NCI-H2081 treated with DMSO at 0.1 percent for 48 hours (cell line): ENCODE results near the gene UBE2I.

Experiments
- DNase-seq: peaks from one replicate; lab custom pipeline; 2025; lab: John Stamatoyannopoulos, UW

UBE2I gene

GRCh38 chr16:1330931-1331711 lies 21.7 kb downstream of the UBE2I start:
- DNase-seq, result no peak

DNA sequence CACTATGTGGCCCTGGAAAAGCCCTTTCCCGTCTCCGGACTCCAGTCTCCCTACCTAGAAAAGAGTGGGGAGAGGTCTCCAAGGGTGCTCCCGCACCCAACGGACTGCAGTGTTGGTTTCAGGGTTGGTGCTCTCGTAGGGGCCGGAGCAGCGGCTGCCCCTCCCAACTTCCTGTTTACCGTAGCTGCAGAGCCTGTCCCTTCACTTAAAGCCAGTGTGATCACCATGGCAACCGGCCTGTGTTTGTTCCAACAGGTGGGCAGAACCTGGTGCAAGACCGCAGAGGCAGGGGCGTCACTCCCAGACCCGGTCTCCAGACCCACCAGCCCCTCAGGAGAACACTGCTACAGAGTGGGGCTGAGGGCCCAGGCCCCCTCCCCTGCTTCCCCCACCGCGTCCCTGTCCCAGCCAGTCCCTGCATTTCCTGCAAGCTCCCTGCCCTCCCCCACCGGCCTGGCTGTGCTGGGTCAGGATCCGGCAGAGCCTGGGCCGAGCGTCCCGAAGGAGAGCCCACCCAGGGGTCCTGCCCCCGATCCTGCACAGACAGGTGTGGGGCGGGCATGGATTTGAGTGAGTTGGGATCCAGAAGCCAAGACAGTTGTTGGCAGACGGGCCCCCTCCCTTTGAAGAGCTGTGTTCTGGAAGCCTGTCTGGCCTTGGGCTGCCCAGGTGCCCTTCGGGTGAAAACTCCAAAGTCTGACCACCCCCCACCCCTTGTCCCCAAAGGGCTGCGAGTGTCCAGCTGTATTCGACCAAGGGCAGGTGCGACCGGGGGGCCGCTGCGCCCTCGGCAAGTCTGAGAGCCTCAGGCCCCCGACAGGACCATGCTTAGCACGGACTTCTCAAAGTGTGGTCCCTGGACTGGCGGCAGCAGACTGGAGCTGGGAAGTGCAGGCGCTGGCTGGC lies 22.5 kb downstream of the UBE2I start:
- DNase-seq, result no peak

GRCh38 chr16:1332618-1333148 lies 23.2 kb downstream of the UBE2I start:
- DNase-seq, result no peak

DNA sequence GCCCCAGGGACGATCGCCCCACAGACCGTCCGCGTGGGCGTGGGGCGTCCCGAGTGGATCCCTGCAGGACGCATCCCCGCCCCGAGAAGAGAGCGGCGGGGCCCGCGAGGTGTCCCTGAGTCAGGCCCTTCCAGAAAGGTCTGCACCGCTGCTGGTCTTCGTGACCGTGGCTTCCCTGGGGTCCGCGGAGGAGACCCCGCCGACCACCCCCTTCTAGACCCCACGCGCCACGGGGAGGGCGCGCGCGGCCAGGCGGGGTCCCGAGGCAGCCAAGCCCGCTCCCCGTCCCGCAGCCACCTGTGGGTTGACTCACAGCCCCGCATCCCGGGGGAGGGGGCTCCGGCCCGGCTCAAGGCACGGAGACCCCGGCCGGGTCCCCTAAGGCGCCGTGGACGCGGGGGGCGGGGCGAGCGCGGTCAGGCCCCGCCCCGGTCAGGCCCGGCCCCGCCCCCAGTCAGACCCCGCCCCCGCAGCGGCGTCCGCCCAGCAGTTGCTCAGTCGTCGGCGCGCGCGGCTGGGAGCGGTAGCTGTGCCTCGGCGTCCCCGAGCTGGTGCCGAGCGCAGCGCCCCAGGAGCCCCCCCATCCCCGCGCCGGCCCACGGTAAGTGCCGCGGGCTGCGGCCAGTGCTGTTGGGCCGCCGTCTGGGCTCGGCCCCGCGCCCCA lies 23.8 kb downstream of the UBE2I start, which contains the start of gene BAIAP3:
Gene BAIAP3 (plus strand): TSS at position 497 of the 664 bp plus-strand sequence. CDS start 4,905 bp downstream, outside the sequence.
- no peak for DNase-seq

- no peak for DNase-seq
Observed at GRCh38 chr16:1333854-1334700, 24.6 kb downstream of the UBE2I start.

DNA sequence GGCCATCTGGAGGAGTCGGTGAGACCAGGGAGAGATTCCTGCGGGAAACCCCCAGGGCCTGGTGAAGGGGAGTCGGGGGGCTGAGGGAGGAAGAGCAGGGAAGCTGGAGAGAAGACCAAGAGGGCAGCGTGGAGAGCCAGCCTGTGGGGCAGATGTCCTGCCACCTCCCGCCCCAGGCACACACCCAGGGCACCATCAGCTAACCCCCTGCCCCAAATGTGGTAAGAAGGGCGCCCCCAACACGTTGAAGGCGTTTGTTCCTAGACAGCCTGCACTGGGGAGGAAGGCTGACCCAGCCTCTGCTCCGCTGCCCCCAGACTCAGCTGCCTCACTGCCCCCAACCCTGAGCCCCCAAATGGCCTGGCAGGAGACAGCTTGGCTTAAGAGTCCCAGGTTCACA lies 25.3 kb downstream of the UBE2I start:
- no peak for DNase-seq

DNA sequence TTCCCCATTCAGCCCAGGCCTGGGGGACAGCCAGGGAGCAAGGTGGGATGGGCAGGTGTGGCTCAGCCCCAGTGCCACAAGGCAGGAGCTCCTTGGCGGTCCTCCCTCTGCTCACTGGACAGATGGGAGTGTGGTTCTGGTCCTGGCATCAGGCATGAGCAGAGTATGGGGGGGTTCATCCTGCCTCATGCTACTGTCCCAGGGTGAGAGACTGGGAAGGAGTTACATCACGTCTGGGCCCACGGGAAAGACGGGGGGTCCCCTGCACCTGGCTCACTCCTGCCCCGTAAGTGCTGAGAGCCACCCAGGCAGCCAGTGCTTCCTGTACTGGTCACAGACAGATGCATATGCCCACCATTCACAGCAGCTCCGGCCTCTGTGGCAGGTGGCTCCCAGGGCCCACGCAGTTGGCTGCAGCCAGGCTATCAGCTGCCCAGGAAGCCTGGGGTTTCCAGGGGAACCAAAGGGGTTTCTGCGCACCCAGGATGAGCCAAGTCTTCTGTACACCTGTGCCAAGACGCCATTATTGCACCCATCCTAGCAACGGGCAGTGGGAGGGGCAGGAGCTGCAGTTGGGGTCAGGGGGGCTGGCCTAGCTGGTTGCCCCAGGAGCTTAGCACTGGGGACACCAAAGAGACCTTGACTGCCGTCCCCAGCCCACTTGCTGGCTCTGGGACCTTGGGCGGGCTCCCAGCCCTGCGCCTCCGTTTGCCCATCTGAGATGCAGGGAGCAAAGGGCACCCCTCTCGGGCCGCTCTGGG lies 26.0 kb downstream of the UBE2I start:
- DNase-seq, result no peak

- DNase-seq, result no peak
Observed at GRCh38 chr16:1335996-1336395, 26.6 kb downstream of the UBE2I start.

GRCh38 chr16:1336619-1337018 lies 27.2 kb downstream of the UBE2I start:
- DNase-seq, result no peak

DNA sequence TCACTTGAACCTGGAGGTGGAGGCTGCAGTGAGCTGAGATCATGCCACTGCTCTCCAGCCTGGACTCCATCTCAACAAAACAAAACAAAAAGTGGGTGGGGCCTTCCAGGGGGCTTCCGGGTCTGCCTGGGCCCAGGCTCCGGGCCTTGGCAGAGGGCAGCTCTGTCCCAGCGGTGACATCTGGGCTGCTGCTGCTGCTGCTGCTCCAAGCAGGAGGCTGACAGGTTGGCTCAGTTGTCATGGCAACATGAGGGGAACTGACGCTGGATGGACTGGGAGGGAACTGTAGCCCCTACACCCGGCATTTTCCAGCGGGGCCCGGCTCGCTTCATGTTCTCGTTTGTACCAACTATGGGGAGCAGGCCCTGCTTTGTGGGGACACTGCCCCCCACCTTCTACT lies 28.1 kb downstream of the UBE2I start:
- no peak for DNase-seq

DNA sequence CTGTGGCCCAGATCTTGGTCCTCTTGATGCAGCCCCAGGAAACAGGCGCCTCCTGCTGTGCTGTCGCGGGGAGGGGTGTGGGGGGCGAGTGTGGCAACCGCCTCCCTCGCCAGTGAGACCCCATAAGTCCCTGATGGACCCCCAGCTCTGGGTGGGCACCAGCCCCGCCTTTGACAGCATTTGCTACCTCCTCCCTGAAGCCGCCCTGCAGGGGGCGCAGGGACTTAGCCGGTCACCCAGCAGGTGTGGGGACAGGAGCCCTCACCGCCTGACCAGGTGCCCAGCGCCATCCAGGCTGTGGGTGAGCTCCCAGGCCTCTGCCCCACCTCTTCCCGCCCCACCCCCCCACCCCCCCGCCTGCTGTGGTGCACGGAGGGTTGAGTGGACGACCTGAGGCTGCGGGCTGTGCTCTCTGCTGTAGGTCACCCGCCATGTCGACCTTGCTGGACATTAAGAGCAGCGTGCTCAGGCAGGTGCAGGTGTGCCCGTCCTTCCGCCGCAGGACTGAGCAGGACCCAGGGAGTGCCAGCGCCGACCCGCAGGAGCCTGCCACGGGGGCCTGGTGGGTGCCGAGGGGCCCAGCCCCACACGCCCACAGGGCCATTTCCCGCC lies 28.8 kb downstream of the UBE2I start:
- no peak for DNase-seq

DNA sequence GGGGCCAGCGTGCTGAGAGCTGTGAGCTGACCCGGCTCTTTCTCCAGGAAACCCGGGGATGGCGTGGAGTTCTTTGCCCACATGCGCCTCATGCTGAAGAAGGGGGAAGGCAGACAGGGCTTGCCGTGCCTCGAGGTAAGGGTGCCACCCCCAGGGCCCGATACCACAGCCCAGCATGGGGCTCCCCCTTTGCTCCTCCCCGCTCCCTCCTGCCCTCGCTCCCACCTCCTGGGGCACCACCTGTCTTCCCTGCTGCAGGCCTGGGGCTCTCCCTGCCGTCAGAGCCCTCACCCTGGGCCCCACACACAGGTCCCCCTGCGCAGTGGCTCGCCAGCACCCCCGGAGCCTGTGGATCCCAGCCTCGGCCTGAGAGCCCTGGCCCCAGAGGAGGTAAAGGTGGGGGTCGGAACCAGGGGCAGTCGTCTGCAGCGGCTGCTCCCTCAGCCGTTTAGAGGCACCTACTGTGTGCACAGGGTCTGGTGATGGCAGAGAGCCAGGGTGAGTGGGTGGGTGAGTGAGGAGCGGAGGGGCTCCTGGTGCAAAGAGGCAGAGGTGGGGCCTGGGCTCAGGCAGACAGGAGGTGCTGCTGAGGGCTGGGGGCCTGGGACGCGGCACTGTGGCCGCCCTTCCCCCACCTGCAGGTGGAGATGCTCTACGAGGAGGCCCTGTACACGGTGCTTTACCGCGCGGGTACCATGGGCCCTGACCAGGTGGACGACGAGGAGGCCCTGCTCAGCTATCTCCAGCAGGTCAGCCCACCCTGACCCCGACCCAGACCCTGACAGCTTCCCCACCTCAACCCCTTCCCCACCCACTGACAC lies 29.6 kb downstream of the UBE2I start:
- no peak for DNase-seq

GRCh38 chr16:1340730-1341494 lies 31.5 kb downstream of the UBE2I start:
- DNase-seq, result no peak

GRCh38 chr16:1341495-1342420 lies 32.3 kb downstream of the UBE2I start:
- no peak for DNase-seq

- DNase-seq, result peak; percentile 64
Observed at GRCh38 chr16:1342526-1343427, 33.3 kb downstream of the UBE2I start.
